Measurements from ENCODE around the gene FHAD1.

DNA sequence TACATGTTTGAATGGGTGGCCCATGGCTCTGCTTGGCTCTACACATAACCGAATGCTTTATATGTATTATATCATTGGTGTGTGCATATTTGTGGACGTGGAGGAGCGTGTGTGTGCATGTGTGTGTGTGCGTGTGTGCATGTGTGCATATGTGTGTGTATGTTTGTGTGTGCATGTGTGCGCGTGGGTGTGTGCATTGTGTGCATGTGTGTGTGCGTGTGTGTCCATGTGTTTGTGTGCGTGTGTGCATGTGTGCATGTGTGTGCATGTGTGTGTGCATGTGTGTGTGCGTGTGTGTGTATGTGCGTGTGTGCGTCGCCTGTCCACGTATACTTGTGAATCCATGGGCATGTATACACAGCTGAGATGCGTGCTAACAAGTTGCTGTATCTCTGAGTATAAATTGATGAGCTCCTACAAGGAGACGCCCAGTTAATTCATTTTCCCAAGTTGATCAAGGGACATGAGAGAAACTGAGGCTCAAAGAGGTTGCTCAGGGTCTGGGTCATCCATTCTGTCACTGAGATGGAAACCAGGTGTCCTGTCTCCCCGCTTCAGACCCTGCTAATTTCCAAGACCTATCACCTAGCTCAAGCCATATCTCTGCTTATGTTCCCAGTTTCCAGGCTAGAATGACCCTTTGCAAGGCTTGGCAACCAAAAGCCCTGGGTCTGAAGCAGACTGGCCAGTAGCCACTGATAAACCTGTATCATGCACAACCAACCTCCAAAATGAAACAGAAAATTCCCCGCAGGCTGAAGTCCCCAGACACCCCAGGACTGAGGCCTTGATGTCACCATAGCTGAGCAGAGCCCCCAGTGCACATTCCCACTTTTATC lies 188.4 kb downstream of the FHAD1 start:
- TF ChIP-seq, protein P1, sequence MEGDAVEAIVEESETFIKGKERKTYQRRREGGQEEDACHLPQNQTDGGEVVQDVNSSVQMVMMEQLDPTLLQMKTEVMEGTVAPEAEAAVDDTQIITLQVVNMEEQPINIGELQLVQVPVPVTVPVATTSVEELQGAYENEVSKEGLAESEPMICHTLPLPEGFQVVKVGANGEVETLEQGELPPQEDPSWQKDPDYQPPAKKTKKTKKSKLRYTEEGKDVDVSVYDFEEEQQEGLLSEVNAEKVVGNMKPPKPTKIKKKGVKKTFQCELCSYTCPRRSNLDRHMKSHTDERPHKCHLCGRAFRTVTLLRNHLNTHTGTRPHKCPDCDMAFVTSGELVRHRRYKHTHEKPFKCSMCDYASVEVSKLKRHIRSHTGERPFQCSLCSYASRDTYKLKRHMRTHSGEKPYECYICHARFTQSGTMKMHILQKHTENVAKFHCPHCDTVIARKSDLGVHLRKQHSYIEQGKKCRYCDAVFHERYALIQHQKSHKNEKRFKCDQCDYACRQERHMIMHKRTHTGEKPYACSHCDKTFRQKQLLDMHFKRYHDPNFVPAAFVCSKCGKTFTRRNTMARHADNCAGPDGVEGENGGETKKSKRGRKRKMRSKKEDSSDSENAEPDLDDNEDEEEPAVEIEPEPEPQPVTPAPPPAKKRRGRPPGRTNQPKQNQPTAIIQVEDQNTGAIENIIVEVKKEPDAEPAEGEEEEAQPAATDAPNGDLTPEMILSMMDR (IDR thresholded peaks at IDR 0.05 in 4 of 5, conservative IDR thresholded peaks at IDR 0.05 in 1 of 5) = no peak
- TF ChIP-seq POLR2A (IDR thresholded peaks at IDR 0.05) = no peak
